Right atrium auricular region (tissue), 2 donors: ENCODE results near the gene WNT7A. TPM values are rescaled to one million over a fixed set of nuclear protein-coding genes. Genes with fewer than 3 reads are reported as not detected.

ENCODE experiments used
- DNase-seq: peaks from one replicate; pipeline ENCODE4 v3.0.0-alpha.2; 2019; ENCODE audit warnings: low spot score
- H3K27ac ChIP-seq, 2 donors: fragments of 200-600 bp; sonication (generic); 1 replicate in 1 of 2; 2 replicates in 1 of 2; pipeline ENCODE4 v1.5.1; 2016 to 2019
- H3K27me3 ChIP-seq, 2 donors: fragments of 200-600 bp; sonication (generic); one replicate each; pipeline versions ENCODE4 v1.5.1 to v1.6.0; 2017 to 2019
- H3K36me3 ChIP-seq: fragments of 200-600 bp; sonication (generic); one replicate; pipeline ENCODE4 v1.5.1; 2016
- H3K4me1 ChIP-seq, 2 donors: fragments of 200-600 bp; sonication (generic); one replicate each; pipeline versions ENCODE4 v1.5.1 to v1.6.0; 2017 to 2019
- H3K4me3 ChIP-seq, 2 donors: fragments of 200-600 bp; sonication (generic); 1 replicate in 1 of 2; 2 replicates in 1 of 2; pipeline ENCODE4 v1.5.1; 2017 to 2019; ENCODE audit warnings: mild to moderate bottlenecking in 1 of 2, moderate library complexity in 1 of 2
- H3K9me3 ChIP-seq, 2 donors: fragments of 200-600 bp; sonication (generic); one replicate each; pipeline ENCODE4 v1.5.1; 2019
- total RNA-seq, 2 donors: library from RNA; depleted of rRNA; stranded (reverse); fragments of >200 nt; gene quantifications; one replicate each; pipeline ENCODE4 v1.1.0, GENCODE V29; 2016
- TF ChIP-seq, protein P1 (sequence below), 2 donors: fragments of 200-600 bp; sonication (generic); IDR thresholded peaks; one replicate each; pipeline ENCODE4 v1.5.1; 2019; ENCODE audit warnings: antibody characterized with exemption in 2 of 2

The WNT7A gene
- total RNA-seq, 2 donors from 2014 or later = not detected

DNA sequence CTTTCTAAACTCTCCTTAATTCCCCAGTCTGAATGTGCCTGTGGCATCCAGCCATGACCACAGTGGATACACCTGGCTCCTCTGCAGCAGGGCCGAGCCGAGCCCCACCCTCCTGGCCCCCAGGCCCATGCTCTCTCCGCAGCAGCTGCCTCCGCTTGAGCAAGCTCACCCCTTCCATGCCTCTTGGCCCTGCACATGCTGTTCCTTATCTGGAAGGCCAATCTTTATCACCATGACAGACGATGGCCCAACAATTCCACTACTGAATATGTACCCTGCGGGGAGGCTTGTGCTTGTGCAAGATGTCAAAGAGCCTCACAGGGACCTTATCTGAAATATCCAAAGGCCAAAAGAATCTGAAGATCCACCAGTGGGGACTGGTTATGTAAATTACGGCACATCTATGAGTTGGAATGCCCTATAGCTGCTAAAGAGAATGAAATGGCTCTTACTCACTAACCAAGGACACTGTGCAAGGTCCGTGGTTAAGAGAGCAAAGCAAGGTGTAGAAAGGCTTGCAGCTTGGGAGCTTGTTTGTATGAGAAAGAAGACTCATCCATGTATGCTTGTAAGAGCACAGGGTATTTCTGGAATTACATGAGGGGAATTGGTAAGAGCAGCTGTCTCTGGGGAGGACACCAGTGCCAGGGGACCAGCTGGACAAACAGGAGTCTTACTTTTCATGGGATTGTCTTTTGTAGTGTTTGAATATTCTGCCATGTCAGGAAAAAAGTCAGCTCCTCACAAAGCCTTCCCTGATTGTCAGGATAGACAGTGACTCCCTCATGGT lies 55.2 kb downstream of the WNT7A start:
- no peaks in the 10 kb centered on the region for H3K4me1 ChIP-seq
- H3K27me3 ChIP-seq = no peaks in the 10 kb centered on the region
- H3K36me3 ChIP-seq = no peaks in the 10 kb centered on the region
- H3K27ac ChIP-seq = no peak overlapping the region
- H3K4me3 ChIP-seq = no peak overlapping the region
- no peaks in the 10 kb centered on the region for H3K9me3 ChIP-seq
- DNase-seq = no peak
- TF ChIP-seq, protein P1, sequence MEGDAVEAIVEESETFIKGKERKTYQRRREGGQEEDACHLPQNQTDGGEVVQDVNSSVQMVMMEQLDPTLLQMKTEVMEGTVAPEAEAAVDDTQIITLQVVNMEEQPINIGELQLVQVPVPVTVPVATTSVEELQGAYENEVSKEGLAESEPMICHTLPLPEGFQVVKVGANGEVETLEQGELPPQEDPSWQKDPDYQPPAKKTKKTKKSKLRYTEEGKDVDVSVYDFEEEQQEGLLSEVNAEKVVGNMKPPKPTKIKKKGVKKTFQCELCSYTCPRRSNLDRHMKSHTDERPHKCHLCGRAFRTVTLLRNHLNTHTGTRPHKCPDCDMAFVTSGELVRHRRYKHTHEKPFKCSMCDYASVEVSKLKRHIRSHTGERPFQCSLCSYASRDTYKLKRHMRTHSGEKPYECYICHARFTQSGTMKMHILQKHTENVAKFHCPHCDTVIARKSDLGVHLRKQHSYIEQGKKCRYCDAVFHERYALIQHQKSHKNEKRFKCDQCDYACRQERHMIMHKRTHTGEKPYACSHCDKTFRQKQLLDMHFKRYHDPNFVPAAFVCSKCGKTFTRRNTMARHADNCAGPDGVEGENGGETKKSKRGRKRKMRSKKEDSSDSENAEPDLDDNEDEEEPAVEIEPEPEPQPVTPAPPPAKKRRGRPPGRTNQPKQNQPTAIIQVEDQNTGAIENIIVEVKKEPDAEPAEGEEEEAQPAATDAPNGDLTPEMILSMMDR (IDR thresholded peaks at IDR 0.05) = no peak

DNA sequence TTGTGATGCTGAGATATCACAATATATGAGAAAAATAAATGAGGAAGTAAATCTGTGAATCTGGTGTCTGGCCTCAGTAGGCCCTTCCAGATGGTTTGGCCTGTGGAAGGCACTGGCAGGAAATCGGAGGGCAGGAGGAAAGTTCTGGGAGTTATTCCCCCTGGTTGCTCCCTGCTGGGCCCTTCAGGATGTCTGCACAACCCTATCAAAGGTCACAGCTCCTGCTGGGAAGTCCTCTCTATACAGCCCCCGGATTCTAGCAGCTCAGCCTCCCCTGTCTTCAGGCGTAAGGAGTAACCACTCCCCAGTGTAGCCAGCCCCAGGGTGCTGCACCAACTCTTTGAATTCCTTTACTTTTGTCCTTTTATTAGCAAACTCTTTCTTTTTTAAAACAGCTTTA lies 56.2 kb downstream of the WNT7A start:
- TF ChIP-seq, protein P1 (IDR thresholded peaks at IDR 0.05) = no peak
- Histone ChIP-seq H3K27ac (no peak overlapping the region), H3K36me3 (no peaks in the 10 kb centered on the region), H3K27me3 (no peaks in the 10 kb centered on the region), H3K4me3 (no peak overlapping the region), H3K4me1 (no peaks in the 10 kb centered on the region), H3K9me3 (no peaks in the 10 kb centered on the region)
- DNase-seq = no peak

DNA sequence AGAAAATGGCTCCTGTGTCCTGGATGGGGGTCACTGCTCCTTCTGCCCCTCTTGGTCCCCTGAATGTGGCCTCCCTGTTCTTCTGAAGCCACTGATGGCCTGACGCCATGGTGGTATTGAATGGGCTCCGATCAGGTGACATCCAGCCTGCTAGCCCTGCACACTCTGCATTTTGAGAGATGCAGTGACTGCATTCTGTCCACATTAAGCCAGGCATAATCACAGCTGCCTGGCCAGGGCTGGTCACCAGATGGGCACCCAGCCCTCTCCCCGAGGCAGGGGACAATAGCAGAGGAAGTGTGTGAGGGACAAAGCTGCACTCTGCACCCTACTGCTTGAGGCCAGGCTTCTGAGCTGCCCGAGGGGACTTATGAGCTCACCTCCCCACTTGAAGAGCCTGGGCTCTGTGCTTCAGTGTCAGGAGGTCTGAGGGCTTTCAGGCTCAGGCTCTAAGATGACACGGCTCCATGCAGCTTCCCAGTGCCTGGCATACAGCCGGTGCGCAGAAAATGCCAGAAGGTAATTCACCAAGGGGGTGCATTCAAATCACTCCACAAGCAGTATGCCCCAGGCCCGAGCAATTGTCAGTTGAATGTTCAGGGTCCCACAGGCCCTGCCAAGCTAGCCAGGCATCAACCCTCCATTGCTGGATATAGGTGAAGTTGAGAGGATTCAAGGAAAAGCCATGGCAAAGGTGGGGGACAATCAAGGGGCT lies 56.8 kb downstream of the WNT7A start:
- no peaks in the 10 kb centered on the region for H3K27me3 ChIP-seq
- H3K36me3 ChIP-seq = no peaks in the 10 kb centered on the region
- H3K9me3 ChIP-seq = peaks cover 0 to under 1% of the 10 kb centered on the region in 2 donors
- no peaks in the 10 kb centered on the region for H3K4me1 ChIP-seq
- DNase-seq = no peak
- no peak overlapping the region for H3K27ac ChIP-seq
- TF ChIP-seq, protein P1 (IDR thresholded peaks at IDR 0.05) = no peak
- no peak overlapping the region for H3K4me3 ChIP-seq

DNA sequence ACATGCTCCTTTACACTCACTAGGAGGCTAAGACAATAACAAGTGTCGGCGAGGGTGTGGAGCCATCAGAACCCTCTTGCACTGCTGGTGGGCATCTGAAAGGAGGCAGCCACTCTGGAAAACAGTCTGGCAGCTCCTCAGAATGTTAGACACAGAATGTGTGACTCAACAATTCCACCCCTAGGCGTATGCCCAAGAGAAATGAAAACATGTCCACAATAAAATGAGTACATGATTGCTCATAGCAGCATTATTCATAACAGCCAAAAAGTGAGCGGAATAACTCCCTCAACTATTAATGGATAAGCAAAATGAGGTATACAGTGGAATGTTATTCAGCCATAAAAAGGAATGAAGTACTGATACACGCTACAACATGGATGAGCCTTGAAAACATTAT lies 57.8 kb downstream of the WNT7A start:
- H3K27me3 ChIP-seq = no peaks in the 10 kb centered on the region
- no peak for DNase-seq
- peaks cover 0 to 10% of the 10 kb centered on the region in 2 donors for H3K9me3 ChIP-seq
- TF ChIP-seq, protein P1 (IDR thresholded peaks at IDR 0.05) = no peak
- H3K27ac ChIP-seq = no peak overlapping the region
- H3K4me3 ChIP-seq = no peak overlapping the region
- H3K4me1 ChIP-seq = no peaks in the 10 kb centered on the region
- H3K36me3 ChIP-seq = no peaks in the 10 kb centered on the region

DNA sequence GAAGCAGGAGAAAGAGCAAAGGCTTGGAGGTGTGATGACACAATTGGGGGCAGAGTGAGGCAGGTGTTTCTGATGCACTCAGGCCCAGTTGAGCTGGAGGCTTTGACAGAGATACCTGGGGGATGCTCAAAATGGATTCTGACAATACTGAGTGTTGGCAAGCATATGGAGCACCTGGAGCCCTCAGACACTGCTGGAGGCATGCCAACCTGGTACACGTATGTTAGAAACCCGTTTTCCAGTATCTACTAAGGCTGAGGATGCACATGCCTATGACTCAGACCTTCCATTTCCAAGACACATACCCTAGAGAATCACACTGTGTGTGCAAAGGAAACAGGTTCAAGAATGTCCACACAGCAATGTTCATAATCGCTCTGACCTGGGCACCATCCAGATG lies 58.7 kb downstream of the WNT7A start:
- Histone ChIP-seq H3K36me3 (no peaks in the 10 kb centered on the region), H3K9me3 (peaks cover 0 to 19% of the 10 kb centered on the region in 2 donors), H3K4me1 (no peaks in the 10 kb centered on the region), H3K27ac (no peak overlapping the region), H3K4me3 (no peak overlapping the region), H3K27me3 (no peaks in the 10 kb centered on the region)
- DNase-seq = no peak
- TF ChIP-seq, protein P1 (IDR thresholded peaks at IDR 0.05) = no peak
